ENCODE data around the gene EFHD1. TPM values are rescaled to one million over a fixed set of nuclear protein-coding genes. Genes with fewer than 3 reads are reported as not detected.

EFHD1 gene
- total RNA-seq, 1 experiment from 2014 or later: 0.47 TPM

DNA sequence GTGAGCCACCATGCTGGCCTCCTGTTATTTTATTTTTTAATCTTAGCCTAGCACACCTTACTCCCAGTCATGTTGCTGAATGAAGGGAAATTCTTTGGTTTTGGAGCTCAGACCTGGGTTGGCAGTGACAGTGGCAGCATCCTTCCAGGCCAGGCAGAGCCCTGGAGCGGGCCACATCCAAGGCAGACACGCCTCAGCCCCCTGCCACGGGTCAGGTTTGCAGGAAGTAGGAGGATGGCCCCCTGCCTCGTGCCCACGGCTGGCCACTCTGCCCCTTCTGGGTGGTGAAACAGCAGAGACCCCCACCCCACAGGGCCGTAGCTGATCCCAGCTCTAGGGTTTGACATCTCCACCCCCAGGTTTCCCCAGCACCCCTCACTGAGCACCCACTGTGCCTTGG lies 11.7 kb downstream of the EFHD1 start:
- Mint-ChIP-seq H3K27me3 (ENCODE audit: unreplicated experiment) (peaks cover 19% of the 10 kb centered on the region), H3K27ac (ENCODE audit: unreplicated experiment) (no peak overlapping the region), H3K4me1 (ENCODE audit: low read depth, unreplicated experiment) (no peaks in the 10 kb centered on the region), H3K9me3 (ENCODE audit: low read depth, unreplicated experiment) (no peaks in the 10 kb centered on the region), H3K4me3 (ENCODE audit: low read depth, unreplicated experiment) (no peak overlapping the region), H3K36me3 (ENCODE audit: insufficient read depth, unreplicated experiment) (no peaks in the 10 kb centered on the region)
- TF ChIP-seq CTCF (IDR thresholded peaks at IDR 0.05; ENCODE audit: unreplicated experiment): no peak
- DNase-seq: no peak
- CTCF ChIA-PET: no interaction called here
- intact Hi-C loops (cut with micrococcal nuclease; ENCODE audit: unreplicated experiment): no loop called here
- BruUV-seq (replicated peaks): no TSS peak

DNA sequence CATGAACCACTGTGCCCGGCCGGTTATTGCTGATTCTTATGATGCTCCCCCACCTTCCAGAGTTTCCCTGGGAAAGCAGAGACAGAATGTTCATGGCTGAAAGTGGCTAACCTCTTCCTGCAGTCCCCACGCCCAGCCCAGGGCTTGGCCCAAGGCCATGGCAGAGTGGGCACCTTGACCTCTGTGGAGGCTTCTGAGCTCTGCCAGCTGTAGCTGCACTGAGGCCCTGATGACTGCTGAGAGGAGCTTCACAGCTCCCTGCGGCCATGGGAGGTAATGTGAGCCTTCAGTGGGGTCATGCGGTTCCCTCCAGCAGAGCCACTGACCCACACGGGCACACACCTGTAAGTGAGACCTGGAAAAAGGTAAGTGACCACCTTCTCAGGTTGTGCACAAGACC lies 13.3 kb downstream of the EFHD1 start:
- no peak overlapping the region for H3K27ac Mint-ChIP-seq (ENCODE audit: unreplicated experiment)
- CTCF ChIA-PET: no interaction called here
- no peak for DNase-seq
- H3K4me1 Mint-ChIP-seq (ENCODE audit: low read depth, unreplicated experiment): no peaks in the 10 kb centered on the region
- H3K36me3 Mint-ChIP-seq (ENCODE audit: insufficient read depth, unreplicated experiment): no peaks in the 10 kb centered on the region
- peaks cover 21% of the 10 kb centered on the region for H3K27me3 Mint-ChIP-seq (ENCODE audit: unreplicated experiment)
- no TSS peak for BruUV-seq (replicated peaks)
- H3K4me3 Mint-ChIP-seq (ENCODE audit: low read depth, unreplicated experiment): no peak overlapping the region
- TF ChIP-seq CTCF (IDR thresholded peaks at IDR 0.05; ENCODE audit: unreplicated experiment): no peak
- no peaks in the 10 kb centered on the region for H3K9me3 Mint-ChIP-seq (ENCODE audit: low read depth, unreplicated experiment)
- intact Hi-C loops (cut with micrococcal nuclease; ENCODE audit: unreplicated experiment): no loop called here

DNA sequence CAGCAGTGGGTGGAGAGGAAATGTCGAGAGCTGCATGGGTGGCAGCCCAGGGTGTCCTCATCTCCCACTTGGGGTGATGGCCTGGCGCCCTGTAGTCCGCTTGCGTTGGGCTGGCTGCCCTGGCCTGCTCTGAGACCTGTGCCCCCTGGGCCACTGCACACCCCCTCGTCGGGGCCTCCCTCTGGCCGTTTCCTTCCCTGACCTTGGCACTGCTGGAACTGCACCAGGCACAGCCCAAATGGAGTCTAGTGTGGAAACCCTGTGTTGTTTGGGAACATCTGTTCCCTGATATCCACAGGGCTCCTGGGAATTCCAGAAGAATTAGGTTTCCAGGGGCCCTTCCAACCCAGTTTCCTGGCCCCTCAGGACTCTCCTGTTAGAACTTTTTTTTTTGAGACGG lies 13.9 kb downstream of the EFHD1 start:
- Mint-ChIP-seq H3K4me3 (ENCODE audit: low read depth, unreplicated experiment) (no peak overlapping the region), H3K4me1 (ENCODE audit: low read depth, unreplicated experiment) (no peaks in the 10 kb centered on the region), H3K27me3 (ENCODE audit: unreplicated experiment) (peaks cover 21% of the 10 kb centered on the region), H3K9me3 (ENCODE audit: low read depth, unreplicated experiment) (no peaks in the 10 kb centered on the region), H3K27ac (ENCODE audit: unreplicated experiment) (no peak overlapping the region), H3K36me3 (ENCODE audit: insufficient read depth, unreplicated experiment) (no peaks in the 10 kb centered on the region)
- DNase-seq: no peak
- intact Hi-C loops (cut with micrococcal nuclease; ENCODE audit: unreplicated experiment): no loop called here
- CTCF ChIA-PET: no interaction called here
- no TSS peak for BruUV-seq (replicated peaks)
- no peak for TF ChIP-seq CTCF (IDR thresholded peaks at IDR 0.05; ENCODE audit: unreplicated experiment)

DNA sequence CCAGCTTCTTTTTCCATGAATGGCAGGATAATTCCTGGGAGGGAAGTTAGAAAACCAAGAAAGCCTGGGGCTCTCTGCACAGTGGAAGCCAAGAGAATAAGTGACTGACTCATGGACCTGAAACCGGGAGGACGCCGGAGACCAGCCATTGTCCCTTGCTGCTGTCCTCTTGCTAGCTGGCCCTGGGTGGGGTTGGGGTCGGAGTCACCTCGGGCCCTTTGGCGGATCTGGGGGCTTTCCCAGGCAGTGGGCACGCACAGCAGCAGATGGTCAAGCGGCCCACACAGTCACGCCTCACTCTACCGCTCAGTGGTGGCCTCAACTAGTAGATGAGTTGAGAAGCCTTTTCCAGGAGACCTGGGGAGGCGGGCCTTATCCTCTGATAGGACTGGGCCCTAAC lies 15.6 kb downstream of the EFHD1 start:
- Mint-ChIP-seq H3K4me3 (ENCODE audit: low read depth, unreplicated experiment) (no peak overlapping the region), H3K4me1 (ENCODE audit: low read depth, unreplicated experiment) (no peaks in the 10 kb centered on the region)
- CTCF ChIA-PET: interaction anchor here (1.1 kb wide), 1 partner anchor 30 kb away, joined by 3 read pairs; no protein-coding TSS in a partner anchor

More for the DNA sequence above, 15.6 kb downstream of the EFHD1 start:
- Mint-ChIP-seq H3K36me3 (ENCODE audit: insufficient read depth, unreplicated experiment) (no peaks in the 10 kb centered on the region), H3K27ac (ENCODE audit: unreplicated experiment) (no peak overlapping the region), H3K9me3 (ENCODE audit: low read depth, unreplicated experiment) (no peaks in the 10 kb centered on the region), H3K27me3 (ENCODE audit: unreplicated experiment) (peaks cover 10% of the 10 kb centered on the region)
- no TSS peak for BruUV-seq (replicated peaks)
- no peak for TF ChIP-seq CTCF (IDR thresholded peaks at IDR 0.05; ENCODE audit: unreplicated experiment)
- intact Hi-C loops (cut with micrococcal nuclease; ENCODE audit: unreplicated experiment): no loop called here
- no peak for DNase-seq
